Esophagus mucosa (tissue), 1 donor: ENCODE measurements around the gene RBM4. TPM values are rescaled to one million over a fixed set of nuclear protein-coding genes. Genes with fewer than 3 reads are reported as not detected.
A peak's percentile ranks its signal among the peaks of the same experiment; 100 is the strongest.

Experiments used
- ATAC-seq: fragments of 200-7000 bp; cut with Tn5 transposase; one replicate; pipeline ENCODE4 v1.9.1; 2020
- total RNA-seq: library from RNA; stranded (reverse); gene quantifications from one replicate; pipeline ENCODE4 v1.2.4, GENCODE V29; 2023
- donor health status: DM: yes; HTN: yes; CAD: no.

Gene RBM4
- total RNA-seq, 1 donor from 2014 or later, result 84.7 TPM

DNA sequence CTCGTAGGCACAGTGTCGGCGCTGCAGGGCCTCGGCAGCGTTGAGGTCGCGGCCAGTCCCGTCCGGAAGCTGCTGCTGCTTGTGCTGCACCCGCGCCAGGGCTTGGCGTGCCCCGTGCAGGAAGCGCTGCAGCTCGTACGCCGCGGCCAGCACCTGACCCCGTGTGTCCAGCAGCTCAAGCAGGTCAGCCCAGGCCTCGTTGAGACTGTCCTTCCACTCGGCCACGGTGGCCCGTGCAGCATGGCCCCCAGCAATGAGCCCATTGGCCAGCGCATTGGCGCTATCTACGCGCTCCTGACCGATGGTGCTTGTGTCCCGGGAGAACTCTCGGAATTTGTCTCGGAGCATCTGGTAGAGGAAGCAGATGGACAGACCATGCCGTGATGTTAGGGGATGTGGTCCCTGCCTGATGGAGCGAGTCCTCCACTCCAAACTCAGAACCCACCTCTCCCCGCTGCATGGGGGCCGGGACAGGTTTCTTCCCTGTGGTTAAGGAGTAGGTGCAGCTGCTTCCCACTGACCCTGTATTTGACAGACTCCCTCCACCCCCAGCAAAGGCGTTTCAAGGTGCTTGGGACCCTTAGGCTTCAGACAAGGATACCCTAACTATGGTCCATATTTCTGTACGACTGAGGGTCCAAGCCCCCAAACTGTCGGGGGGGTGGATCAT lies 52.9 kb downstream of the RBM4 start:
- ATAC-seq, result no peak

DNA sequence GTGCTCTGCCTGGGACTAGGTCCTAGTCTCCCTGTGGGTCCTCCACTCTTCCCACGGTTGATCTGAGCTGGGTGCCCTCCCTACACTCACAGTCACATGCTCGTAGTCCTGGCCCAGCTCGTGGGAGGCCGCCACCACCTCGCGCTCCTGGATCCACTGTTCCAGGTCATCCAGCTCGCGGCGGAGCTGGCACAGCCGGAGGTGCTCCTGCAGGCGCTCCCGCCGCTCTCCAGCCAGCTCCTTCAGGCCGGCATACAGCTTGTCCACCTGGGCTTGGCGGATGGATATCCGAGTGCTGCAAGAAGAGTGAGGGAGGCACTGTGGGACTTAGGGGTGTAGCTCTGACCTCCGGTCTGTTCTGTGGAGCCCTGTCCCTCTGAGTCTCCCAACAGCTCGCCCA lies 53.9 kb downstream of the RBM4 start:
- no peak for ATAC-seq

DNA sequence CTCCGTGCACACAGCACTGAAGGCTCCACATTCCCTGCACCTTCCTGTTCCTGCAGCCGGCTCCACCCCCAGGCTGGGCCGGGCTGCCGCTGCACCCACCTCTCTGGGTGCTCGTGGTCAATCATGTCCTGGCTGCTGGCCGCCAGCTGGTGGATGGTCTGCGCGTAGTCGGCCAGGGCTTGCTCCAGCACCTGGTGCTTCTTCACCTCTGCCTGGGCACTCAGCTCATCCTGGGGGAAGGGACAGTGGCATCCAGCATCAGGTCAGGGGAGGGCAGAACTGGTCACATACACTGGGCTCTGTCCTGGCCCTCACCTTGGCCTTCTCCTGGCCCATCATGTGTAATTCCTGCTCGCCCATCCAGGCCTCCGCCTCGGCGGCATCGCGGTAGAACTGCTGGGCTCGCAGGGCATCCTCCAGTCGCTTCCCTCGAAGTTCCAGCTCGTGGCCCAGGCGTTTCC lies 54.4 kb downstream of the RBM4 start:
- ATAC-seq, result no peak

DNA sequence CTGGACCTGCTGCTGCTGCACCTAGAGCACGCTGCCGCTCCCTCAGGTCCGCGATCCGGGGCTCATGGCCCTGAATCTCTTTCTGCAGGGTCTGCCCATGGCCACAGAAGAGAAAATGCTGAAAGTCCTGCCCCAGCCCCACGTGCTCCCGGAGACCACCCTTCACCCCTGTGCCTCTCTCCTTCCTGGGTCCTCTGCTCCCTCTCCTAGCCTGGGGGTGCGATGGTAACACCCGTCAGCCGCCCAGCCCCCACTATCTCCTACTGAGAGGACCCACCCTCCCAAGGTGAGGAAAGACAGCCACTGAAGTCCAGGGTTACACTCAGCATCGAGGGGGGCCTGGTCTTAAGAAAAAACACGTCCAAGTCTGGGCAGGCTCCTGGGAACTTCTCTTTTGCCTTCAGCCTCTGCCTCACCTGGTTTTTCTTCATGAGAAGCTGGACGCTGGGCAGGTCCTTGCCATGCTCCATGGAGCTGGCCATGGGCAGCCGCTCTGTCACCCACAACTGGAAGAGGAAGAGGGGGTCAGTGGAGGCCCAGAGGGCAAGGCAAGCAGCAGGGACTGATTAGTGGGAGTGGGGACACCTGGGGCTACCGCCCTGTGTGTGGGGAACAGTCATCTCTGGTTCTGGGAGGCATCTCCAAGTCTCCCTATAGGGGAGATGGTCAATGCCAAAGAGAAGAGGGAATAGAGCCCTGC lies 55.0 kb downstream of the RBM4 start:
- ATAC-seq, result no peak

DNA sequence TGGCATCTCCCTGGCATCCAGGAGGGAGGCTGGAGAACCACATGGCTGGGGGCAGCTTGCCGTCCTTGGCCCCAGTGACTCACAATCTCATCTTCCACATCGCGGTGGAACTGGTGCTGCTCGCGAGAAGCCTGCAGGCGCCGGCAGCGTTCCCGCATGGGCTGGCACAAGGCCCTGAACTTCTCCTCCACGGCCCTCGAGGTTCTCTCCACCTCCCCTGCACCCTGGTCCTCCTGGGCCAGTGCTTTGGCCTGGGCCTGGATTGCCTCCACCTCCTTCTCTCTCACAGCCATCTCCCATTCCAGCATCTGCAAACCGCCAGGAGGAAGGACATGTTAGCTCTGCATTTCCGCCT lies 55.5 kb downstream of the RBM4 start:
- no peak for ATAC-seq

DNA sequence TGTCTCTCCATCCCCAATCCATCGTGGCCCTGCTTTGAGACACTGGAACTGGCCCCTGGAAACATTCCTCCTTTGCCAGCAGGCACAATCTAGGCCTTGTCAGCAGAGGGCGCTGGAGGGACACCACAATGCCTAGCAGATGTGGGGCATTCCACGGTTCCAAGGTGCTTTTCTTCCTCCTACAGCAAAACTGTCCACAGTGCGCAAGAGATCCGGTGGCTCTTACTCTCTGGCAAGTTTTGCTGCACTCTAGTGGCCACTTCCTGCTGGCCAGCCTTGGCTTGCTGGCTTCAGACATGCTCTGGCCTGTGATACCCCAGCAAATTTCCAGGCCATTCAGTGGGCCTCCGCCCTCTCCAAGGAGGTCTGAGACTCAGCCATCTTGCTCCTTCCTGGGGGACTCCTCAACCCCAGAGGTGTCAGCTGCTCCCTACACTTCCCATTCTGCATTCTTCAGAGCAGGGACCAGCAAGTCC lies 56.3 kb downstream of the RBM4 start:
- peak; percentile 89 for ATAC-seq

Other genes with a start within 250 kb of the RBM4 start
- not detected for gene NPAS4, start 217.7 kb upstream of the RBM4 start, total RNA-seq
- gene MRPL11, start 199.9 kb upstream of the RBM4 start, total RNA-seq, result 66.4 TPM
- gene PELI3, start 171.8 kb upstream of the RBM4 start, total RNA-seq, result 3.7 TPM
- gene DPP3, start 158.3 kb upstream of the RBM4 start, total RNA-seq, result 46.9 TPM
- gene BBS1, start 128.1 kb upstream of the RBM4 start, total RNA-seq, result 11.8 TPM
- gene ZDHHC24, start 92.7 kb upstream of the RBM4 start, total RNA-seq, result 6.8 TPM
- gene ACTN3, start 91.8 kb upstream of the RBM4 start, total RNA-seq, result 0.44 TPM
- gene CTSF, start 70.1 kb upstream of the RBM4 start, total RNA-seq, result 4.1 TPM
- 0.16 TPM for gene CCDC87, start 45.6 kb upstream of the RBM4 start, total RNA-seq
- gene CCS, start 45.5 kb upstream of the RBM4 start, total RNA-seq, result 20.1 TPM
- gene RBM14, start 22.1 kb upstream of the RBM4 start, total RNA-seq, result 36.8 TPM
- 10.2 TPM for gene RBM4B, start 39.2 kb downstream of the RBM4 start, total RNA-seq
- gene SPTBN2, start 90.5 kb downstream of the RBM4 start, total RNA-seq, result 138 TPM
- gene RCE1, start 204.7 kb downstream of the RBM4 start, total RNA-seq, result 14.5 TPM
- gene LRFN4, start 218.4 kb downstream of the RBM4 start, total RNA-seq, result 8.6 TPM